ENCODE data around the gene SUFU.
A peak's percentile ranks its signal among the peaks of the same experiment; 100 is the strongest.

The SUFU gene

GRCh38 chr10:102580230-102580629 lies 76.5 kb downstream of the SUFU start:
- Mint-ChIP-seq H3K36me3 (ENCODE audit: low read depth) (no peaks in the 10 kb centered on the region), H3K4me1 (peaks cover 8% of the 10 kb centered on the region), H3K27me3 (no peaks in the 10 kb centered on the region), H3K4me3 (no peak overlapping the region), H3K27ac (no peak overlapping the region), H3K9me3 (no peaks in the 10 kb centered on the region)
- ATAC-seq (no peak), DNase-seq (no peak)

GRCh38 chr10:102581401-102581800 lies 77.6 kb downstream of the SUFU start:
- no peaks in the 10 kb centered on the region for H3K9me3 Mint-ChIP-seq
- no peak for DNase-seq
- no peak for ATAC-seq
- no peak overlapping the region for H3K4me3 Mint-ChIP-seq
- no peak overlapping the region for H3K27ac Mint-ChIP-seq
- no peaks in the 10 kb centered on the region for H3K36me3 Mint-ChIP-seq (ENCODE audit: low read depth)
- H3K4me1 Mint-ChIP-seq = peaks cover 8% of the 10 kb centered on the region
- no peaks in the 10 kb centered on the region for H3K27me3 Mint-ChIP-seq

- peaks cover 8% of the 10 kb centered on the region for H3K4me1 Mint-ChIP-seq
- H3K36me3 Mint-ChIP-seq (ENCODE audit: low read depth) = no peaks in the 10 kb centered on the region
- H3K27me3 Mint-ChIP-seq = no peaks in the 10 kb centered on the region
- no peak overlapping the region for H3K27ac Mint-ChIP-seq
- DNase-seq = no peak
- H3K4me3 Mint-ChIP-seq = no peak overlapping the region
- ATAC-seq = no peak
- H3K9me3 Mint-ChIP-seq = no peaks in the 10 kb centered on the region
Measured at GRCh38 chr10:102581981-102582580, 78.3 kb downstream of the SUFU start.

GRCh38 chr10:102583435-102584417 lies 80.0 kb downstream of the SUFU start:
- DNase-seq (peak; percentile 84), ATAC-seq (peak; percentile 97)

GRCh38 chr10:102585026-102585425 lies 81.3 kb downstream of the SUFU start:
- no peak for DNase-seq
- Mint-ChIP-seq H3K4me1 (no peaks in the 10 kb centered on the region), H3K27me3 (no peaks in the 10 kb centered on the region)

More at GRCh38 chr10:102583435-102584417, 80.0 kb downstream of the SUFU start:
- Mint-ChIP-seq H3K9me3 (no peaks in the 10 kb centered on the region), H3K27ac (no peak overlapping the region), H3K4me1 (peaks cover 5% of the 10 kb centered on the region), H3K36me3 (ENCODE audit: low read depth) (no peaks in the 10 kb centered on the region), H3K27me3 (no peaks in the 10 kb centered on the region), H3K4me3 (no peak overlapping the region)

GRCh38 chr10:102586858-102587257 lies 83.1 kb downstream of the SUFU start:
- no peaks in the 10 kb centered on the region for H3K9me3 Mint-ChIP-seq
- H3K27ac Mint-ChIP-seq = no peak overlapping the region

More at GRCh38 chr10:102585026-102585425, 81.3 kb downstream of the SUFU start:
- Mint-ChIP-seq H3K36me3 (ENCODE audit: low read depth) (no peaks in the 10 kb centered on the region), H3K27ac (no peak overlapping the region), H3K4me3 (no peak overlapping the region), H3K9me3 (no peaks in the 10 kb centered on the region)
- ATAC-seq = no peak

GRCh38 chr10:102588875-102589274 lies 85.1 kb downstream of the SUFU start:
- H3K27ac Mint-ChIP-seq = no peak overlapping the region
- no peaks in the 10 kb centered on the region for H3K27me3 Mint-ChIP-seq
- no peaks in the 10 kb centered on the region for H3K4me1 Mint-ChIP-seq
- H3K36me3 Mint-ChIP-seq (ENCODE audit: low read depth) = no peaks in the 10 kb centered on the region
- H3K9me3 Mint-ChIP-seq = no peaks in the 10 kb centered on the region
- ATAC-seq = no peak
- H3K4me3 Mint-ChIP-seq = no peak overlapping the region
- no peak for DNase-seq

More at GRCh38 chr10:102586858-102587257, 83.1 kb downstream of the SUFU start:
- Mint-ChIP-seq H3K4me1 (no peaks in the 10 kb centered on the region), H3K27me3 (no peaks in the 10 kb centered on the region), H3K36me3 (ENCODE audit: low read depth) (no peaks in the 10 kb centered on the region), H3K4me3 (no peak overlapping the region)
- no peak for DNase-seq
- no peak for ATAC-seq

GRCh38 chr10:102593074-102593803 lies 89.5 kb downstream of the SUFU start:
- ATAC-seq = no peak
- no peak overlapping the region for H3K27ac Mint-ChIP-seq
- DNase-seq = no peak

GRCh38 chr10:102593804-102594079 lies 90.0 kb downstream of the SUFU start:
- Mint-ChIP-seq H3K4me3 (no peak overlapping the region), H3K36me3 (ENCODE audit: low read depth) (no peaks in the 10 kb centered on the region), H3K27ac (no peak overlapping the region), H3K27me3 (no peaks in the 10 kb centered on the region), H3K9me3 (no peaks in the 10 kb centered on the region), H3K4me1 (no peaks in the 10 kb centered on the region)
- ATAC-seq (no peak), DNase-seq (no peak)

More at GRCh38 chr10:102593074-102593803, 89.5 kb downstream of the SUFU start:
- H3K27me3 Mint-ChIP-seq = no peaks in the 10 kb centered on the region
- H3K36me3 Mint-ChIP-seq (ENCODE audit: low read depth) = no peaks in the 10 kb centered on the region
- no peaks in the 10 kb centered on the region for H3K4me1 Mint-ChIP-seq
- H3K4me3 Mint-ChIP-seq = no peak overlapping the region
- no peaks in the 10 kb centered on the region for H3K9me3 Mint-ChIP-seq

GRCh38 chr10:102595293-102595692 lies 91.5 kb downstream of the SUFU start:
- no peaks in the 10 kb centered on the region for H3K4me1 Mint-ChIP-seq
- H3K4me3 Mint-ChIP-seq = no peak overlapping the region
- no peaks in the 10 kb centered on the region for H3K27me3 Mint-ChIP-seq
- no peaks in the 10 kb centered on the region for H3K9me3 Mint-ChIP-seq
- no peak for DNase-seq
- ATAC-seq = no peak
- no peaks in the 10 kb centered on the region for H3K36me3 Mint-ChIP-seq (ENCODE audit: low read depth)
- H3K27ac Mint-ChIP-seq = no peak overlapping the region

GRCh38 chr10:102595897-102596296 lies 92.1 kb downstream of the SUFU start:
- DNase-seq (no peak), ATAC-seq (no peak)
- Mint-ChIP-seq H3K36me3 (ENCODE audit: low read depth) (peaks cover 2% of the 10 kb centered on the region), H3K4me3 (no peak overlapping the region), H3K27ac (no peak overlapping the region), H3K4me1 (no peaks in the 10 kb centered on the region), H3K9me3 (no peaks in the 10 kb centered on the region), H3K27me3 (no peaks in the 10 kb centered on the region)

- no peaks in the 10 kb centered on the region for H3K27me3 Mint-ChIP-seq
- H3K4me1 Mint-ChIP-seq = no peaks in the 10 kb centered on the region
- peak; percentile 34 for DNase-seq
- no peak overlapping the region for H3K27ac Mint-ChIP-seq
- H3K36me3 Mint-ChIP-seq (ENCODE audit: low read depth) = peaks cover 2% of the 10 kb centered on the region
- ATAC-seq = peak; percentile 67
- no peak overlapping the region for H3K4me3 Mint-ChIP-seq
- H3K9me3 Mint-ChIP-seq = no peaks in the 10 kb centered on the region
Measured at GRCh38 chr10:102596506-102596971, 92.8 kb downstream of the SUFU start.

- peaks cover 2% of the 10 kb centered on the region for H3K36me3 Mint-ChIP-seq (ENCODE audit: low read depth)
- H3K4me3 Mint-ChIP-seq = no peak overlapping the region
- no peaks in the 10 kb centered on the region for H3K27me3 Mint-ChIP-seq
- H3K9me3 Mint-ChIP-seq = no peaks in the 10 kb centered on the region
- ATAC-seq (no peak), DNase-seq (no peak)
- no peak overlapping the region for H3K27ac Mint-ChIP-seq
- H3K4me1 Mint-ChIP-seq = no peaks in the 10 kb centered on the region
Measured at GRCh38 chr10:102597131-102597991, 93.6 kb downstream of the SUFU start.

GRCh38 chr10:102598243-102598642 lies 94.5 kb downstream of the SUFU start:
- H3K27me3 Mint-ChIP-seq = no peaks in the 10 kb centered on the region

More at GRCh38 chr10:102598243-102598642, 94.5 kb downstream of the SUFU start:
- Mint-ChIP-seq H3K36me3 (ENCODE audit: low read depth) (peaks cover 2% of the 10 kb centered on the region), H3K4me1 (no peaks in the 10 kb centered on the region), H3K4me3 (no peak overlapping the region), H3K27ac (no peak overlapping the region), H3K9me3 (no peaks in the 10 kb centered on the region)
- ATAC-seq (no peak), DNase-seq (no peak)

Data from activated naive CD8-positive, alpha-beta T cell treated with anti-CD3 and anti-CD28 coated beads, Interleukin-2, amount 50 U/mL, for 24 hours (primary cell).